WI38 (cell line): ENCODE results near the gene IL37.

Experiments
- H3K4me3 ChIP-seq: 2 replicates; pipeline ENCODE4 v1.5.1; 2011; ENCODE audit warnings: low read depth, mild to moderate bottlenecking, control low read depth, low read length
- CTCF ChIP-seq: IDR thresholded peaks from 2 replicates; pipeline ENCODE4 v1.5.1; 2012; ENCODE audit warnings: low read depth, mild to moderate bottlenecking, control low read depth, low read length

The IL37 gene

GRCh38 chr2:112949456-112949855 is 38.5 kb downstream of the IL37 start:
- no peak overlapping the region for H3K4me3 ChIP-seq
- no peak for TF ChIP-seq CTCF

GRCh38 chr2:112954364-112954763 is 43.4 kb downstream of the IL37 start:
- TF ChIP-seq CTCF = no peak
- no peak overlapping the region for H3K4me3 ChIP-seq

DNA sequence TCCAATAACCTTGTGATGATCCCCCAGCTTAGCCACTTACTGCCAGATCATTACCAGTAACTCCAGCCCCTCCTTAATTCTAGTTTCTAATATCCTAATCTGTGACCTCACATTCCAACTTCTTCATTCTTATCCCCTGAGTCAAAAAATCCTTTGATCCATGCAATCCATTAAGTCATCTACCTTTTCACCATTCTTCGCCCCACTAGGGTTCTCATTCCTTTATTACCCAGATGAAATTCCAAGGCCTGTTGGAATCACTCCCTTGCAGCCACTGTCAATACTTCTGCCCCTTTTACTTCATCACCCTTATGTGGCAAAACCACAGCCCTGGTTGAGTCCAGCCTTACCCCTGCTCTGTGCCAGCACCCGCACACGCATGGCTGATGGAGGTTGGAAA is 46.5 kb downstream of the IL37 start:
- no peak overlapping the region for H3K4me3 ChIP-seq
- TF ChIP-seq CTCF = no peak

GRCh38 chr2:112958428-112959108 is 47.6 kb downstream of the IL37 start:
- no peak overlapping the region for H3K4me3 ChIP-seq
- peak; percentile 83 for TF ChIP-seq CTCF

DNA sequence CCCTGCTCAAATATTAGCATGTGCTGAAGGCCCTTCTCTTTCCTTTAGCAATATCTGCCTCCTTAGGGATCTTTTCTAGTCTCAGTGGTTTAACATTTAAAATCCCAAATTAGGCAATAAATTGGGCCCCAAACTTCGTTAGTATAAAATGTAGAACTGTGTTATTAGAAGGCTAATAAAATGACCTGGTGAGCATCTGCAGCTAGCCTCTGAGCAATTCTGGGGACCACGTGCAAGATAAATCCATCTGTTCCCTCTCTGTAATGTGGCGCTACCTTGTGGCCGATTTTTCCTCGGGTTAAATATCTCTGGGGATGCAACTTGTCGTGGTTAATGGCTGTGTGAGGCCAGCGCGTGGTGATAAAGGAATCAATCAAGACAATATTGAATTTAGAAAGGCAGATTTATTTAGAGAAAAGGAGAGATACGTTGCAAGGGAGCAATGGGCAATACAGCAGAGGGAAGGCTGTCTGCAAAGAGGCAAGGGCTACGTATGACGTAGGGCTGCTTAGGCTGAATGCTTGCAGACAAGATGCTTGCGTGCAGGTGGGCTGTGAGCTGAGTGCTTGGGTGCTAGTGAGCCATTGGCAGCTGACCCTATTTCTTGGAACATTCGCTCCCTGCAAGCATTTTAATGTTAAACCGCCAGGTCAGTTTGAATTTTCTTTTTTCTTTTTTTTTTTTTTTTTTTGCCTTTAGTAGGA is 48.3 kb downstream of the IL37 start:
- H3K4me3 ChIP-seq = no peak overlapping the region
- no peak for TF ChIP-seq CTCF

- no peak overlapping the region for H3K4me3 ChIP-seq
- TF ChIP-seq CTCF = peak; percentile 15; the same call in 1 of the 2 replicates
Measured at GRCh38 chr2:112960230-112960825, 49.4 kb downstream of the IL37 start.
